ENCODE data around the gene RPS21.

The RPS21 gene

GRCh38 chr20:62396367-62397239, 9.7 kb downstream of the RPS21 start:
- DNase-seq (ENCODE audit: low read depth) = no peak

- no peak for DNase-seq (ENCODE audit: low read depth)
These were observed 11.4 kb downstream of the RPS21 start for GRCh38 chr20:62398120-62398821.

GRCh38 chr20:62400021-62400420, 13.1 kb downstream of the RPS21 start:
- no peak for DNase-seq (ENCODE audit: low read depth)

GRCh38 chr20:62400541-62400940, 13.6 kb downstream of the RPS21 start:
- no peak for DNase-seq (ENCODE audit: low read depth)

- no peak for DNase-seq (ENCODE audit: low read depth)
These were observed 14.5 kb downstream of the RPS21 start for GRCh38 chr20:62401331-62401779.

GRCh38 chr20:62402456-62403150, 15.7 kb downstream of the RPS21 start:
- no peak for DNase-seq (ENCODE audit: low read depth)

- no peak for DNase-seq (ENCODE audit: low read depth)
These were observed 16.4 kb downstream of the RPS21 start for GRCh38 chr20:62403331-62403730.

GRCh38 chr20:62404112-62404665, 17.3 kb downstream of the RPS21 start:
- no peak for DNase-seq (ENCODE audit: low read depth)

- no peak for DNase-seq (ENCODE audit: low read depth)
These were observed 17.8 kb downstream of the RPS21 start for GRCh38 chr20:62404761-62405107.

- DNase-seq (ENCODE audit: low read depth) = no peak
These were observed 18.4 kb downstream of the RPS21 start for GRCh38 chr20:62405108-62405980.

- no peak for DNase-seq (ENCODE audit: low read depth)
These were observed 19.1 kb downstream of the RPS21 start for GRCh38 chr20:62405981-62406513.

- no peak for DNase-seq (ENCODE audit: low read depth)
These were observed 19.8 kb downstream of the RPS21 start for GRCh38 chr20:62406635-62407176.

GRCh38 chr20:62407221-62407992, 20.5 kb downstream of the RPS21 start, which contains the start of gene CABLES2:
Gene CABLES2, minus strand, starts transcription at chr20:62407285. Its CDS starts 9 bp downstream, at chr20:62407276.
- peak; percentile 83 for DNase-seq (ENCODE audit: low read depth)

- DNase-seq (ENCODE audit: low read depth) = no peak
These were observed 21.2 kb downstream of the RPS21 start for GRCh38 chr20:62408055-62408454.

GRCh38 chr20:62408640-62409039, 21.7 kb downstream of the RPS21 start:
- DNase-seq (ENCODE audit: low read depth) = no peak

GRCh38 chr20:62409086-62409853, 22.4 kb downstream of the RPS21 start:
- DNase-seq (ENCODE audit: low read depth) = no peak

GRCh38 chr20:62409931-62410745, 23.2 kb downstream of the RPS21 start:
- no peak for DNase-seq (ENCODE audit: low read depth)

GRCh38 chr20:62410746-62411478, 24.0 kb downstream of the RPS21 start:
- no peak for DNase-seq (ENCODE audit: low read depth)
